ENCODE results near the gene SPEG. TPM values are rescaled to one million over a fixed set of nuclear protein-coding genes. Genes with fewer than 3 reads are reported as not detected.

The SPEG gene
- total and polyA plus RNA-seq, 2 experiments from 2014 or later, result 12.6 to 32.4 TPM

- H3K4me2 ChIP-seq, result peak overlapping the region; percentile 73
These were observed 78.0 kb downstream of the SPEG start for GRCh38 chr2:219512524-219513216.

GRCh38 chr2:219513787-219514186, 79.1 kb downstream of the SPEG start:
- H3K27ac Mint-ChIP-seq, result no peak overlapping the region
- Histone ChIP-seq H3K36me3 (ENCODE audit: insufficient read depth) (no peaks in the 10 kb centered on the region), H4K20me1 (replicated peaks; ENCODE audit: insufficient read depth) (no peaks in the 10 kb centered on the region), H3K27ac (ENCODE audit: low read depth) (no peak overlapping the region), H3K79me2 (replicated peaks; ENCODE audit: insufficient read depth) (no peaks in the 10 kb centered on the region), H3F3A (replicated peaks; ENCODE audit: low read depth) (0 out of 2 replicates have a peak, but pooled peaks cover 4% of the 10 kb centered on the region), H2AFZ (no peak overlapping the region), H3K4me2 (peak overlapping the region; percentile 73), H3K4me3 (peak overlapping the region; percentile 43), H3K9me2 (ENCODE audit: insufficient read depth) (no peaks in the 10 kb centered on the region), H3K4me1 (ENCODE audit: insufficient read depth) (peaks cover 44% of the 10 kb centered on the region), H3K27me3 (ENCODE audit: insufficient read depth) (peaks cover 79% of the 10 kb centered on the region)
- H3K27me3 Mint-ChIP-seq (ENCODE audit: insufficient read depth, low read depth, poor library complexity), result peaks cover 77% of the 10 kb centered on the region
- peaks cover 76% of the 10 kb centered on the region for H3K4me1 Mint-ChIP-seq
- no peaks in the 10 kb centered on the region for H3K9me3 Mint-ChIP-seq
- ATAC-seq, result no peak
- DNase-seq (ENCODE audit: low spot score), result no peak
- no peaks in the 10 kb centered on the region for H3K36me3 Mint-ChIP-seq (ENCODE audit: low read depth)
- H3K4me3 Mint-ChIP-seq, result peak overlapping the region; percentile 49
- TF ChIP-seq ZNF114 (CRISPR knock-in tag; IDR thresholded peaks at IDR 0.05) (no peak), CREB1 (CRISPR knock-in tag; IDR thresholded peaks at IDR 0.05; ENCODE audit: low read depth) (no peak), ZNF462 (CRISPR knock-in tag; IDR thresholded peaks at IDR 0.05) (no peak)

More at GRCh38 chr2:219512524-219513216, 78.0 kb downstream of the SPEG start:
- Mint-ChIP-seq H3K27me3 (ENCODE audit: insufficient read depth, low read depth, poor library complexity) (peaks cover 73% of the 10 kb centered on the region), H3K4me3 (peak overlapping the region; percentile 49; the same call in 1 of the 3 replicates), H3K27ac (no peak overlapping the region), H3K9me3 (no peaks in the 10 kb centered on the region), H3K4me1 (peaks cover 73% of the 10 kb centered on the region), H3K36me3 (ENCODE audit: low read depth) (no peaks in the 10 kb centered on the region)
- Histone ChIP-seq H3K4me1 (ENCODE audit: insufficient read depth) (peaks cover 51% of the 10 kb centered on the region), H3K79me2 (replicated peaks; ENCODE audit: insufficient read depth) (no peaks in the 10 kb centered on the region), H3K27me3 (ENCODE audit: insufficient read depth) (peaks cover 72% of the 10 kb centered on the region), H3K9me2 (ENCODE audit: insufficient read depth) (no peaks in the 10 kb centered on the region), H3K4me3 (peak overlapping the region; percentile 43; the same call in 1 of the 2 replicates), H3K36me3 (ENCODE audit: insufficient read depth) (no peaks in the 10 kb centered on the region), H3F3A (replicated peaks; ENCODE audit: low read depth) (peaks cover 4% of the 10 kb centered on the region; the same call in 1 of the 2 replicates), H3K27ac (ENCODE audit: low read depth) (no peak overlapping the region), H2AFZ (no peak overlapping the region), H4K20me1 (replicated peaks; ENCODE audit: insufficient read depth) (no peaks in the 10 kb centered on the region)
- ATAC-seq, result no peak
- DNase-seq (ENCODE audit: low spot score), result peak; percentile 46
- no peak for TF ChIP-seq JUNB (IDR thresholded peaks at IDR 0.05; ENCODE audit: unreplicated experiment)
- no peak for TF ChIP-seq ETS1 (IDR thresholded peaks at IDR 0.05)
- TF ChIP-seq EZH2phosphoT487 (IDR thresholded peaks at IDR 0.05; ENCODE audit: unreplicated experiment), result no peak
- no peak for TF ChIP-seq ZNF331 (CRISPR knock-in tag; IDR thresholded peaks at IDR 0.05; ENCODE audit: low read depth)
- no peak for TF ChIP-seq ZNF114 (CRISPR knock-in tag; IDR thresholded peaks at IDR 0.05)
- TF ChIP-seq CREB1 (CRISPR knock-in tag; IDR thresholded peaks at IDR 0.05; ENCODE audit: low read depth), result no peak
- no peak for TF ChIP-seq NANOG (IDR thresholded peaks at IDR 0.05; ENCODE audit: borderline replicate concordance)
- TF ChIP-seq POLR2AphosphoS5 (IDR thresholded peaks at IDR 0.05; ENCODE audit: low read depth), result no peak
- TF ChIP-seq CTCF (conservative IDR thresholded peaks at IDR 0.05; ENCODE audit: low read depth in 2 of 2), result no peak

Data from GM23338 (cell line).